GM12878 (cell line): ENCODE results near the gene SLC7A5. TPM values are rescaled to one million over a fixed set of nuclear protein-coding genes. Genes with fewer than 3 reads are reported as not detected.

ENCODE experiments used
- CEBPB ChIP-seq, 2 experiments: fragments of 150-350 bp in 1 of 2; IDR thresholded peaks; 2 replicates each; pipeline ENCODE4 v1.6.1; 2012 to 2014; ENCODE audit warnings: low read depth in 2 of 2, low read length in 2 of 2, borderline replicate concordance in 1 of 2, inconsistent platforms in 1 of 2
- IKZF2 ChIP-seq, 2 experiments: fragments of 450-650 bp; IDR thresholded peaks; 2 replicates each; pipeline ENCODE4 v1.6.1; 2017; ENCODE audit warnings: mild to moderate bottlenecking in 2 of 2, moderate library complexity in 2 of 2
- MYC ChIP-seq: IDR thresholded peaks from 2 replicates; pipeline ENCODE4 v1.6.1; 2011; ENCODE audit warnings: mild to moderate bottlenecking, low read length, moderate library complexity, inconsistent platforms; ENCODE audit not compliant: insufficient read depth, insufficient replicate concordance, insufficient read length, severe bottlenecking
- NFIC ChIP-seq: IDR thresholded peaks from 2 replicates; pipeline ENCODE4 v1.6.1; 2012; ENCODE audit warnings: low read depth, mild to moderate bottlenecking, inconsistent platforms, low read length, moderate library complexity
- PAX8 ChIP-seq: fragments of 450-650 bp; IDR thresholded peaks from 2 replicates; pipeline ENCODE4 v1.6.1; 2017; ENCODE audit warnings: mild to moderate bottlenecking, moderate library complexity
- POLR2AphosphoS2 ChIP-seq: IDR thresholded peaks from 2 replicates; pipeline ENCODE4 v1.6.1; 2011; ENCODE audit warnings: low read depth, mild to moderate bottlenecking, low read length, improper control_type of control experiment, moderate library complexity
- RAD21 ChIP-seq: IDR thresholded peaks from 2 replicates; pipeline ENCODE4 v1.6.1; 2011; ENCODE audit warnings: mild to moderate bottlenecking, low read depth, low read length, moderate library complexity; ENCODE audit not compliant: insufficient read depth
- SMAD5 ChIP-seq: IDR thresholded peaks from 2 replicates; pipeline ENCODE4 v1.6.1; 2016; ENCODE audit warnings: antibody characterized with exemption, low read depth
- SRF ChIP-seq, 2 experiments: IDR thresholded peaks; 2 replicates each; pipeline ENCODE4 v1.6.1; 2011; ENCODE audit warnings: low read depth in 2 of 2, low read length in 2 of 2, mild to moderate bottlenecking in 1 of 2, moderate library complexity in 1 of 2
- TARDBP ChIP-seq: IDR thresholded peaks from 2 replicates; pipeline ENCODE4 v1.6.1; 2016; ENCODE audit warnings: borderline replicate concordance
- ZNF384 ChIP-seq: IDR thresholded peaks from 2 replicates; pipeline ENCODE4 v1.6.1; 2012; ENCODE audit warnings: low read depth, mild to moderate bottlenecking, low read length, improper control_type of control experiment, borderline replicate concordance
- polyA plus RNA-seq, 11 experiments: library from polyadenylated mRNA; depleted of rRNA in 4 of 11; unstranded in 6 of 11; stranded (reverse) in 5 of 11; fragments of >200 nt; fragmentation: Nextera tagmentation in 4 of 11; fragmentation: Illumina TruSeq in 1 of 11; extraction: Ambion mirVana in 4 of 11; extraction: Trizol in 1 of 11; gene quantifications; 1 replicate in 1 of 11; 2 replicates in 10 of 11; pipeline versions ENCODE4 v1.2.1 to v1.2.3, GENCODE V29; 2011 to 2016; ENCODE audit warnings: inconsistent platforms in 2 of 11, missing spikeins in 2 of 11, low read depth in 1 of 11
- total RNA-seq, 4 experiments: library from RNA; depleted of rRNA in 3 of 4; stranded (reverse); fragments of >200 nt in 3 of 4; fragmentation: Illumina TruSeq in 1 of 4; extraction: Trizol in 1 of 4; gene quantifications; 2 replicates each; pipeline versions ENCODE4 v1.2.1 to v1.2.3, GENCODE V29; 2013 to 2021
- TF ChIP-seq, protein P1 (sequence below): fragments of 450-650 bp; IDR thresholded peaks from 2 replicates; pipeline ENCODE4 v1.6.1; 2017; ENCODE audit warnings: low read depth, mild to moderate bottlenecking, moderate library complexity
- TF ChIP-seq, protein P2 (sequence below): fragments of 450-650 bp; IDR thresholded peaks from 2 replicates; pipeline ENCODE4 v1.6.1; 2017; ENCODE audit warnings: mild to moderate bottlenecking
- TF ChIP-seq, protein P3 (sequence below): IDR thresholded peaks from 2 replicates; pipeline ENCODE4 v1.6.1; 2011; ENCODE audit warnings: mild to moderate bottlenecking, low read depth, low read length, moderate library complexity; ENCODE audit not compliant: insufficient replicate concordance
- TF ChIP-seq, protein P4 (sequence below): IDR thresholded peaks from 2 replicates; pipeline ENCODE4 v1.6.1; 2012; ENCODE audit warnings: mild to moderate bottlenecking, low read depth, low read length

SLC7A5 gene
- total and polyA plus RNA-seq, 10 of the 15 experiments (the other 5 are each of a cell fraction or from before 2014, with no cell fraction given): 2.3 to 101 (median 35.8) TPM

DNA sequence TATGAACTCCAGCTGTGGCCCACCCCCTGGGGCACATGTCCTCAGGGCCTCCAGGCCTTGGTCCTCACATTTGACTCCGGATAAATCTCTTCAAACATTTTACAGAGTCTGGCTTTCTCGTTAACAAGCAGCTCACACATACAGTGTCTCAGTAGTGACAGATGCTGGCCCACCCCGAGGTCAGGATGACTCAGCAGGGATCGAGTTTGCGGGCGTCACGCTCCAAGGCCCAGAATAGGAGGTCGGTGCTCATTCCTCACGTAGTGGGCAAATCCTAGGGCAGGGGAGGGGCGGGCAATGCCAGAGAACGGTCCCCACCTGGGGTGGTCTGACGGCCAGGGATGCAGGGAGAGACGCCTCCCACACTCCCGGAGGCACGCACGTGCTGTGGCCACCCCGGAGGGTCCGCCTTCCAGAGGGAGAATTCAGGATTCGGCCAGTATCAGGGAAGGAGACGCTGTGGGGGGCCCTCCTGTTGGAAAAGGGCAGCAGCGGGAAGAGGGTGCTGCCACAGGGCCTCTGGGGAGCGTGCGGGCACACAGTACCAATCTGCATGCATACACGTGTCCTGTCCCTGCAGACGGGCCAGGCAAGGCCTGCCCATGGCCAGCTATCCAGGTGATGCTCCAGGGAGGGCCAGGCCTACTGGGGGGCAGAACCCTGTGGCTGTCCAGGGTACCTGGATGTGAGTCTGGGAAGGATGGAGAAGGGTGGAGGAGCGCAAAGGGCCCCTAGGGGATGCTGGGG is 8.6 kb downstream of the SLC7A5 start (continued):
- TF ChIP-seq SRF (IDR thresholded peaks at IDR 0.05; ENCODE audit: low read depth in 2 of 2, low read length in 2 of 2) (no peak), MYC (no peak), TARDBP (no peak), SMAD5 (no peak), RAD21 (no peak), POLR2AphosphoS2 (no peak), PAX8 (no peak), CEBPB (IDR thresholded peaks at IDR 0.05; ENCODE audit: borderline replicate concordance in 1 of 2, low read depth in 2 of 2, low read length in 2 of 2) (no peak), ZNF384 (no peak), NFIC (no peak), IKZF2 (IDR thresholded peaks at IDR 0.05) (peak; percentile 45 to 49; a peak in 2 of 4 replicates)
- TF ChIP-seq, protein P1, sequence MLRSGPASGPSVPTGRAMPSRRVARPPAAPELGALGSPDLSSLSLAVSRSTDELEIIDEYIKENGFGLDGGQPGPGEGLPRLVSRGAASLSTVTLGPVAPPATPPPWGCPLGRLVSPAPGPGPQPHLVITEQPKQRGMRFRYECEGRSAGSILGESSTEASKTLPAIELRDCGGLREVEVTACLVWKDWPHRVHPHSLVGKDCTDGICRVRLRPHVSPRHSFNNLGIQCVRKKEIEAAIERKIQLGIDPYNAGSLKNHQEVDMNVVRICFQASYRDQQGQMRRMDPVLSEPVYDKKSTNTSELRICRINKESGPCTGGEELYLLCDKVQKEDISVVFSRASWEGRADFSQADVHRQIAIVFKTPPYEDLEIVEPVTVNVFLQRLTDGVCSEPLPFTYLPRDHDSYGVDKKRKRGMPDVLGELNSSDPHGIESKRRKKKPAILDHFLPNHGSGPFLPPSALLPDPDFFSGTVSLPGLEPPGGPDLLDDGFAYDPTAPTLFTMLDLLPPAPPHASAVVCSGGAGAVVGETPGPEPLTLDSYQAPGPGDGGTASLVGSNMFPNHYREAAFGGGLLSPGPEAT: no peak
- TF ChIP-seq, protein P2, sequence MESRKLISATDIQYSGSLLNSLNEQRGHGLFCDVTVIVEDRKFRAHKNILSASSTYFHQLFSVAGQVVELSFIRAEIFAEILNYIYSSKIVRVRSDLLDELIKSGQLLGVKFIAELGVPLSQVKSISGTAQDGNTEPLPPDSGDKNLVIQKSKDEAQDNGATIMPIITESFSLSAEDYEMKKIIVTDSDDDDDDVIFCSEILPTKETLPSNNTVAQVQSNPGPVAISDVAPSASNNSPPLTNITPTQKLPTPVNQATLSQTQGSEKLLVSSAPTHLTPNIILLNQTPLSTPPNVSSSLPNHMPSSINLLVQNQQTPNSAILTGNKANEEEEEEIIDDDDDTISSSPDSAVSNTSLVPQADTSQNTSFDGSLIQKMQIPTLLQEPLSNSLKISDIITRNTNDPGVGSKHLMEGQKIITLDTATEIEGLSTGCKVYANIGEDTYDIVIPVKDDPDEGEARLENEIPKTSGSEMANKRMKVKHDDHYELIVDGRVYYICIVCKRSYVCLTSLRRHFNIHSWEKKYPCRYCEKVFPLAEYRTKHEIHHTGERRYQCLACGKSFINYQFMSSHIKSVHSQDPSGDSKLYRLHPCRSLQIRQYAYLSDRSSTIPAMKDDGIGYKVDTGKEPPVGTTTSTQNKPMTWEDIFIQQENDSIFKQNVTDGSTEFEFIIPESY: no peak
- TF ChIP-seq, protein P3, sequence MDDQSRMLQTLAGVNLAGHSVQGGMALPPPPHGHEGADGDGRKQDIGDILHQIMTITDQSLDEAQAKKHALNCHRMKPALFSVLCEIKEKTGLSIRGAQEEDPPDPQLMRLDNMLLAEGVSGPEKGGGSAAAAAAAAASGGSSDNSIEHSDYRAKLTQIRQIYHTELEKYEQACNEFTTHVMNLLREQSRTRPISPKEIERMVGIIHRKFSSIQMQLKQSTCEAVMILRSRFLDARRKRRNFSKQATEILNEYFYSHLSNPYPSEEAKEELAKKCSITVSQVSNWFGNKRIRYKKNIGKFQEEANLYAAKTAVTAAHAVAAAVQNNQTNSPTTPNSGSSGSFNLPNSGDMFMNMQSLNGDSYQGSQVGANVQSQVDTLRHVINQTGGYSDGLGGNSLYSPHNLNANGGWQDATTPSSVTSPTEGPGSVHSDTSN: no peak
- TF ChIP-seq, protein P4, sequence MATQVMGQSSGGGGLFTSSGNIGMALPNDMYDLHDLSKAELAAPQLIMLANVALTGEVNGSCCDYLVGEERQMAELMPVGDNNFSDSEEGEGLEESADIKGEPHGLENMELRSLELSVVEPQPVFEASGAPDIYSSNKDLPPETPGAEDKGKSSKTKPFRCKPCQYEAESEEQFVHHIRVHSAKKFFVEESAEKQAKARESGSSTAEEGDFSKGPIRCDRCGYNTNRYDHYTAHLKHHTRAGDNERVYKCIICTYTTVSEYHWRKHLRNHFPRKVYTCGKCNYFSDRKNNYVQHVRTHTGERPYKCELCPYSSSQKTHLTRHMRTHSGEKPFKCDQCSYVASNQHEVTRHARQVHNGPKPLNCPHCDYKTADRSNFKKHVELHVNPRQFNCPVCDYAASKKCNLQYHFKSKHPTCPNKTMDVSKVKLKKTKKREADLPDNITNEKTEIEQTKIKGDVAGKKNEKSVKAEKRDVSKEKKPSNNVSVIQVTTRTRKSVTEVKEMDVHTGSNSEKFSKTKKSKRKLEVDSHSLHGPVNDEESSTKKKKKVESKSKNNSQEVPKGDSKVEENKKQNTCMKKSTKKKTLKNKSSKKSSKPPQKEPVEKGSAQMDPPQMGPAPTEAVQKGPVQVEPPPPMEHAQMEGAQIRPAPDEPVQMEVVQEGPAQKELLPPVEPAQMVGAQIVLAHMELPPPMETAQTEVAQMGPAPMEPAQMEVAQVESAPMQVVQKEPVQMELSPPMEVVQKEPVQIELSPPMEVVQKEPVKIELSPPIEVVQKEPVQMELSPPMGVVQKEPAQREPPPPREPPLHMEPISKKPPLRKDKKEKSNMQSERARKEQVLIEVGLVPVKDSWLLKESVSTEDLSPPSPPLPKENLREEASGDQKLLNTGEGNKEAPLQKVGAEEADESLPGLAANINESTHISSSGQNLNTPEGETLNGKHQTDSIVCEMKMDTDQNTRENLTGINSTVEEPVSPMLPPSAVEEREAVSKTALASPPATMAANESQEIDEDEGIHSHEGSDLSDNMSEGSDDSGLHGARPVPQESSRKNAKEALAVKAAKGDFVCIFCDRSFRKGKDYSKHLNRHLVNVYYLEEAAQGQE: no peak
